Measurements from ENCODE around the gene SV2B. TPM values are rescaled to one million over a fixed set of nuclear protein-coding genes. Genes with fewer than 3 reads are reported as not detected.

SV2B gene
- total RNA-seq, 1 donor from 2014 or later, result 0.05 TPM

DNA sequence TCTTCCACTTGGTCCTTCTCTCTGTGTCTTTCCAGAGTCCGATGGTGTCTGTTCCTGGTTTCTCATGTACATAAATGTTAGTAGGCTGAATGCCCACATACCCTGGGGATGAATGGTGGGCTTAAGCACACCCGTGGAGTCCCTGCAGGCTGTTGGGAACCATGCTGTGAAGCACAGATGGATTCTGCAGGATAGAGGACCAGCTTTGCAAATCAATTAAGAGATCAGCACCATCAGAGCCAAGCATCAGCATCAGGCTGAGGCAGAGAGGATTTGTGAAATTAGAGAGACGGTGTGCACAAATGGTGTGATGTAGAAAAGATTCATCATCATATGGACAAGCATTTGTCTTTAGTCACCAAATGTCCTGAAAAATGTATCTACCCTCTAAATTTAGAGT is 127.1 kb downstream of the SV2B start:
- intact Hi-C loops (cut with micrococcal nuclease), result no loop called here

- intact Hi-C loops (cut with micrococcal nuclease), result no loop called here
Observed at GRCh38 chr15:91227766-91228165, 127.7 kb downstream of the SV2B start.

DNA sequence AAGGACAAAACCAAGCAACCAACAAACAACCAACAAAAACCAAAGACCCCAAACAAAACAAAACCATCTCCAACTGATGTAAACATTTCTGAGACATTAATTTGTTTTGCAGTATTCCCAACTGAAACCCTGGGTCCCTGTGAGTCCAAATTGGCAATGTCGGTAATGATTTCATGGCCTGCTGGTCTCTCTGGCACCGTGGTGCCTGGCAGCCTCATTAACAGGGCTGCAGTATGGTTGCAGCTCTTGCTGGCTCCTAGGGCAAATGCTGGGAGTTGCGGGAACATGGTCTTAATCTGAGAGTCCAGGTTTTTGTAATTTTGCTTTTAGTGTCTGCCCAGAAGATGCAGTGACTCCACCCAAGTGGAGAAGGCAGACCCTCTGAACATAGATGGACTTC is 128.3 kb downstream of the SV2B start:
- intact Hi-C loops (cut with micrococcal nuclease), result no loop called here

GRCh38 chr15:91228890-91229289 is 128.8 kb downstream of the SV2B start:
- intact Hi-C loops (cut with micrococcal nuclease), result no loop called here

DNA sequence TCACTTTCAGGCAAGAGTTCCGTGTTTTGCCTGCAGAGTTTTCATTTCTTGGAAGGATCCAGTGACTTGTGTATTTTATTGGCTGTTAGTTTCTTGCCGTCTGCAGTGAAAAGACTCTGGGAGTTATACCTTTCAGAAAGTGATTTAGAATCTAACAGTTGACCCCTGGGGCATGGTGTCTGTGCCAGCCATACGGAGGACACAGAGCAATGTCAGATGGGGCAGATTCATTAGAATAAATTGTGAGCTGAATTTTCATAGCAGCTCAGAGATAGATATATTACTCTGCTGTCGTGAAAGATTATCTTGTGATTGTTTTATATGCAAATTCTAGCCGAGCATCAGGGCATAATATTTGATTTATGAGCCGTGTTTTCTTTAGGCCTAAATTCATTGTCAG is 131.6 kb downstream of the SV2B start:
- intact Hi-C loops (cut with micrococcal nuclease), result no loop called here

- intact Hi-C loops (cut with micrococcal nuclease), result no loop called here
Observed at GRCh38 chr15:91234759-91235158, 134.7 kb downstream of the SV2B start.

GRCh38 chr15:91235376-91235775 is 135.3 kb downstream of the SV2B start:
- intact Hi-C loops (cut with micrococcal nuclease), result no loop called here

DNA sequence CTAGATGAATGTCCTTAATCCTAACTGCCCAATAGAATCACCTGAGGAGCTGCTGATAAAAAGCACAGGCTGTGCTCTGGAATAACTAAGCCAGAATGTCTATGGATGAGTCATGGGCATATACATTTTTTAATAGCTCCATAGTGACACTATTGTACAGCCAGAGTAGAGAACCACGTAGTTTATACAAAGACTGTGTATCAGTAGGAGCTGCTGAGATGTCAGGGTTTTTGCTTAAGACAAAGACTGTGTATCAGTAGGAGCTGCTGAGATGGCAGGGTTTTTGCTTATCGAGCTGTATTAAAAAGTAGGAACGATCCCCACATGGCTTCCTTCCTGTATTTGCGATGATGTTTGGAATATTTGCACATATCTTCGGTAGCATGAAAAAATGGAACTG is 137.4 kb downstream of the SV2B start:
- intact Hi-C loops (cut with micrococcal nuclease), result no loop called here

DNA sequence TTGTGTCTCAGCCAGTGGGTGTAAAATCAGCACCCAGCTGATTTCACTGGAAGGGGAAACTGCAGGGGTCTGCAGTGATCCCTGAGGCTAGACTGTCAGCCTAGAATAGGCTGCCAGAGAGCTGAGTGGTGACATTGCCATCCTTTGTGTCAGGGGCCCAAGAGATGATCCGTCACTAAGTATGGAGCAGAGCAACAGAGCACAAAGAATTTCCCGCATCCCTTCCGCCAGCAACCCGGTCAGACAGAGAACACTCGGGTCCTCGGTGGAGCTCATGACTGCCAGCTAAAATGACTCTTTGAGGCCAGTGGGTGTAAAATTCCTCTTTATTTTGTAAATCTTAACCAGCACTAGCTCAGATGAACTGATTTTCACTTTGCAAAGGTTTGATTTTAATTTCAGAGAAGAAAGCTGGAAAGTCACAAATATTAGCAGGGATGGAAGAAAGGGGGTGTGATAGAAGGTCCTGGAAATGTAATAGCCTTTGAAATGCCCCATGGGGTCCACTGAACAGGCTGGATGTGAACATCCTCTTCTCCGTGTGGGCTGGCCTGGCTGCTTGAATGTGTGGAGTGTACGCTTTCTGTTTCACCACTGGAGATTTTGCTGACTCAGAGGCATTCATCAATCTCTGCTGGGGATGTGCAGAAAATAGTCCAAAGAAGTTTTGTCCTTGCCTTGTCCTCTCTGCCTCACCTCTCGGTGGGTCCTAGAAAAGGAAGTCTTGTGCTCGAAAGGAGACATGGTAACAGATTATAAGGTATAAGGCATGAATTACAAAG is 138.8 kb downstream of the SV2B start:
- intact Hi-C loops (cut with micrococcal nuclease), result no loop called here

DNA sequence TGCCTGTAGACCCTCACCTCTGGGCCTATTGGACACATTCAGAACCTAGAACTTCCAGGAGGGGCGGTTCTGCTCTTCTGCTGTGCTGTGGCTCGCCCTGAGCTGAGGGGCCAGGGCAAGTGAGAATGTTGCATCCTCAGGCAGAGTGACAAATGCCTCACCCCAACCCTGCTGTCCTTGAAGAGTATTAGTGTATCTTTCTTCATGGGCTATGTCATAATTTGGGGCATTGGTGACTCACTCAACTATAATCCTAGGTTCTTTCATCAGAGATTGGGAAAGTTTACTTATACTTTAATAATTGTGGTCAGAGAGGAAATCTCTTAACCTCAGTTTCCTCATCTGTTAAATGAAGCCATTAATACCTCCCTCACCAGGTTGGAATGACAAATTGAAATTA is 143.8 kb downstream of the SV2B start:
- intact Hi-C loops (cut with micrococcal nuclease), result no loop called here

- intact Hi-C loops (cut with micrococcal nuclease), result no loop called here
Observed at GRCh38 chr15:91244919-91245318, 144.9 kb downstream of the SV2B start.

DNA sequence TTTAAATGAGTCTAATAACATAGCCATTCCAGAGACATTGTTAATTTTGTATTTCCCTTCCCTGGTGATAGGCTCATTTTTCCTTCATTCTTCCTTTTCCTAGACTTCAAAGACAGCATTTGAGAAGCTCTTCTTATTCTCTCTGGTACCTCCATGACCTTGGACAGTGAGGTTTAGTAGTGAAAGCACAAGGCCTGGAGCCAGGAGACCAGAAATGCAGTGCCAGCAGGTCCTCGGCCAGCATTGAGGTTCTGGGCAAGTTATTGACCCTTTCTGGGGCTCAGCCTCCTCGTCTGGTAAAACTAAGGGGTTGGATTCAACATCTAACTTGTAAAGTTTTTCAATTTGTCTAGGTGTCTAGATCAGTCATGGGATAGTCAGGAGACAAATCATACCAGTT is 146.9 kb downstream of the SV2B start:
- intact Hi-C loops (cut with micrococcal nuclease), result no loop called here

GRCh38 chr15:91249591-91249990 is 149.5 kb downstream of the SV2B start:
- intact Hi-C loops (cut with micrococcal nuclease), result no loop called here

DNA sequence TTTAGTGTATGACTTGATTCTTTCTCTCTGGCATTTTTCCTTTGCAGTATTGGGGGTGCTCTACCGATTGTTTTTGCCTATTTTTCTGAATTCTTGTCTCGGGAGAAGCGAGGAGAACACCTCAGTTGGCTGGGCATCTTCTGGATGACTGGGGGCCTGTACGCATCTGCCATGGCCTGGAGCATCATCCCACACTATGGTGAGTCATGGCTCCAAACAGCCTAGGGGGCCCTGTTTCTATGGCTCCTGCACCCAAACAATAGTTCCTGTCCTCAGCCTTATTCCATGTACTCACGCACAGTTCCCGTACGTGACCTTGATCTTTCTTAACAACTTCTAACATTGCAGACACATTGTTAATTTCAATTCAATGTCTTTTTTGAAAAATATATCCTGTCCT is 152.3 kb downstream of the SV2B start:
- intact Hi-C loops (cut with micrococcal nuclease), result no loop called here

- intact Hi-C loops (cut with micrococcal nuclease), result no loop called here
Observed at GRCh38 chr15:91252756-91253155, 152.7 kb downstream of the SV2B start.

DNA sequence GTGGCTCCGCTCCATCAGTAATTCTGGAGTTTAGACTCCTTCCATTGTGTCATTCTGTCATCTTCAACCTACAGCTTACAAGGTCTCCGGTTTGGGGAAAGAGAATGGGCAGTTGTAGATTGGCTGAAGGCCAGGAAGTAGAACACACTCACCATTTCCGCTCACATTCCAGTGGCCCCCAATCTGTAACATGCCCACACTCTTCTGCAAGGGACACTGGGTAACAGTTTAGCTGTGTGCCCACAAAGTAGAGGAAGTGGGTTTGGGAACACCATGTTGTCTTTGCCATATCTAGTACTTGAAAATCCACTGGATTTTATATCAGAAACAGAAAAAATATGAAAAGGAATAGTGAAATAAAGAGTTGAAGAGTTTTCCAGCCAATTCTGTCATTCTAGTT is 153.5 kb downstream of the SV2B start:
- intact Hi-C loops (cut with micrococcal nuclease), result no loop called here

- intact Hi-C loops (cut with micrococcal nuclease), result no loop called here
Observed at GRCh38 chr15:91254766-91255165, 154.7 kb downstream of the SV2B start.

DNA sequence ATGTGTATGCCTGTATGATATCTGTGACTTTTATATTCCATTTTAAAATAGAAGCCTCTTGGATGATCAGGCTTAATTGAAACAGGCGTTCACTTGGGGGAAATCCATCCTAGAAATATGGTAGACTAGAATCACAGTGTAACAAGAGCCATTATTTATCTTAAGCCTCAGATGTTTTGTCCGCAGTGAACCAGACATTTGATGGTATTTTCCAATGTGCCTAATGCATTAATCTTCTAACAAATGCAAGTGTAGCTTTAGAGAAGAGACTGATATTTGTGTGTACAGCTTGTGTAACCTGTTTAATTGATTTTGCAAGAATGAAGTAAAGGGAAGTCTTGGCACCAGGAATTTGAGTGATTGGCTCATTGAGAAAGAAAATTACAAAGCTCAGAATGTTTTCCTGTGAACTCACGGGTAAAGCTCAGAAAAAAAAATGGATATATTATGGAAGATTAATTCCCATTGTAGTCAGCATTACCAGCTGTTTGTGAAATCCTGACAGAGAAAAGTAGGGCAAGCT is 155.7 kb downstream of the SV2B start:
- intact Hi-C loops (cut with micrococcal nuclease), result no loop called here

DNA sequence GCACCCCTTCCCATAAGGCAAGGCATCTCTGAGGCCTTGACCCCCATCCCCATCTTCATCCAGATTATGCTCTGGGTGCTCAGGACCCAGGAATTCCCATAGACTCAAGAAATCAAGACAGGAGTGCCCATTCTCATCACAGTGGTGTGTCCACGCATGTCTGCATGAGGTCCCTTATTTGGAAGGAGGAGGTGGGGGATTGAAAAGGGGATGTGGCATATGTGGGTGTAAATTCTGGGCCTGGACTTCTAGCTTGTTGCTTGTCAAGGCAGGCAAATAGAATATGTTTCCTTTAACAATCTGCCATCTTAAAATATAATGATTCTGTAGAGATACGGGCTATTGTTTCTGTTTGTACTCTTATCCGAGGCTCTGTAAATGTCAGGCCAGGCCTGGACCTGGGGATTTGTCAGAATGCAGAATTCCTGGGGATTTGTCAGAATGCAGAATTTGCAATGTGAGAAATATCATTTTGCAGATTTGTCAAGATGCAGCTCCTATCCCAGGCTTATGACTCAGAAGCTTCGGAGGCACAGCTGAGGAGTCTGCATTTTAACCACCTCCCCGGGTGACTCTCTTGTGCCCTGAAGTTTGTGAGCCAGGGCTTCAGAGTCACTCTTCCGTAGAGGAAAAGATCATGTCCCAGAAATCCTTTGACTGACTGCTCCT is 157.8 kb downstream of the SV2B start:
- intact Hi-C loops (cut with micrococcal nuclease), result no loop called here

DNA sequence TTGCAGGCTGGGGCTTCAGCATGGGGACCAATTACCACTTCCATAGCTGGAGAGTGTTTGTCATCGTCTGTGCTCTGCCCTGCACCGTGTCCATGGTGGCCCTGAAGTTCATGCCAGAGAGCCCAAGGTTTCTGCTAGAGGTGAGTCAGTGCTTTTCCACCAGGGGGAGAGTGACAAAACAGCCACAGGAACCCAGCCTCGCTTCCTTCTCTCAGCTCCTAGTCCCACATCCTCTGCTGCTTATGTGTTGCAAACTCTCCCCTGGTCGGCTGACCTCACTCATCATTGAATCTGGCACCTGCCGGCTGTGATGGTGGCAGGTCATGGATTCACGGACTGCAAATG is 158.3 kb downstream of the SV2B start:
- intact Hi-C loops (cut with micrococcal nuclease), result no loop called here

- intact Hi-C loops (cut with micrococcal nuclease), result no loop called here
Observed at GRCh38 chr15:91259077-91259476, 159.0 kb downstream of the SV2B start.

- intact Hi-C loops (cut with micrococcal nuclease), result no loop called here
Observed at GRCh38 chr15:91261345-91261744, 161.3 kb downstream of the SV2B start.
